Epidermal melanocyte (primary cell): ENCODE measurements around the gene DTNB.
A peak's percentile ranks its signal among the peaks of the same experiment; 100 is the strongest.

Source experiments
- DNase-seq: peaks from one replicate; pipeline ENCODE4 v3.0.0; 2011; ENCODE audit warnings: low spot score; ENCODE audit not compliant: insufficient read length

The DTNB gene

DNA sequence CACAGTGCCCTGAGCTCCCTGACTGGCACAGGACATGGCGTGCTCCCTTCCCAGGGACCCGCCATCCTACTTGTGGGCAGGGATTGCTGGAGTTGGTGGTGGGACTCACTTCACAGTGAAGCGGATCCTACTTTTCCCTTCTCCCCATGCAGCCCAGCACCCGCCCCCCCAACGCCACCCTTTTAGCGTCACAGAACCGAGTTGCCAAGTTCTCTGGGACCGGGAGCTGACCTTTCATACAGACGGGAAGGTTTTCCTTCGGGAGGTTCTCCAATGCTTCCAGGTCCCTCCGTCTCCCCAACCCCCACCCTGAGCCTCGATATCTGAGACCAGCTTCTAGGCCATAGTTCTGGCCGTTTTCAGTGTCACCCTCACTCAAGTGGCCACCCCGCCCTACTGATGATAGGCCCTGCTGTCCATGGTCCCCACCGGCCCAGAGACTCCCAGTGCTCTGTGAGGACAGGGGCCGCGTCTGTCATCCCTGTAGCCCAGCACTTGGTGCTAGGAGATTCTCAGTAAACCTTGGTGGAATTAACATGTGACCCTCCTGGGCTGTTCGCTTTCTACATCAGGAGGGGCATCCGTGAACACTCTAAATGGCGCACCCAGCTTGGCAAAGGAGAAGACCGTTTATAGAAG is 330.1 kb downstream of the DTNB start:
- DNase-seq, result no peak

DNA sequence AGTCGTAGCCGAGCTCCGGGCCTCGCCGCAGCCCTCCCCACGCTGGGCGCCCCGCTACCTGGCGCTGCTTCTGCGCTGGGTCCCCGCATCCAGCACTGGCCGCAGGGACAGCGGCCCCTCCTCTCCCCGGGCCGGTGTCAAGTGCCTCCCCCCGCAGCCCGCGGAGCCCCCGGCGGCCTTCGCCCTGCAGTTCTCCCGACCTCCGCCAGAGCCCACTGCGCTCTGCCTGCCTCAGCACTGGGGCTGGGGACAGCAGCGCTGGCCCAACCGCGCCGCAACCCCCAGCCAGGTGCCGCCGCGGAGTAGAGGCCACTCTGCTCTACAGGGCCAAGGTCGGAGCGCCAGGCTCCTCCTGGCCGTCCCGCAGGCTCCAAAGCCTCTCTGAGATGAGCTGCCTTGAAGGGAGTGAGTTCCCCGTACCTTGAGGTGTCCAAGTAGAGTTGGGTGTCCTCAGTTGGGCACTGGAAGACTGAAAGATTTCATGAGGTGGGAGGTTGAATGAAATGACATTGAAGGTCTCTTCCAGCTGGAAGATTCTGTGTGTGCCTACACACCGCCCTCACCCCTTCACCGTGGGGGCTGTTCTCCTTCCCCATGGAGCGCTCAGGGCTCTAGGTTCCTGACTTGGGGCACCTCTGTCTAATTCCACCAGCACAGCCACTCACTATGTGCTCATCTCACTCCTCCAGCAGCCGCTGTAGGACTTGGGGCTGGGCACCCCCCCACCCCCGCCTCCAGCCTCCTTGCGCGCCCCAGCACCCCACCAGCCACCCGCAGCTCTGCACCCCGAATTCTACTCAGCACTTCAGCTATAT is 330.8 kb downstream of the DTNB start:
- peak; percentile 86 for DNase-seq

DNA sequence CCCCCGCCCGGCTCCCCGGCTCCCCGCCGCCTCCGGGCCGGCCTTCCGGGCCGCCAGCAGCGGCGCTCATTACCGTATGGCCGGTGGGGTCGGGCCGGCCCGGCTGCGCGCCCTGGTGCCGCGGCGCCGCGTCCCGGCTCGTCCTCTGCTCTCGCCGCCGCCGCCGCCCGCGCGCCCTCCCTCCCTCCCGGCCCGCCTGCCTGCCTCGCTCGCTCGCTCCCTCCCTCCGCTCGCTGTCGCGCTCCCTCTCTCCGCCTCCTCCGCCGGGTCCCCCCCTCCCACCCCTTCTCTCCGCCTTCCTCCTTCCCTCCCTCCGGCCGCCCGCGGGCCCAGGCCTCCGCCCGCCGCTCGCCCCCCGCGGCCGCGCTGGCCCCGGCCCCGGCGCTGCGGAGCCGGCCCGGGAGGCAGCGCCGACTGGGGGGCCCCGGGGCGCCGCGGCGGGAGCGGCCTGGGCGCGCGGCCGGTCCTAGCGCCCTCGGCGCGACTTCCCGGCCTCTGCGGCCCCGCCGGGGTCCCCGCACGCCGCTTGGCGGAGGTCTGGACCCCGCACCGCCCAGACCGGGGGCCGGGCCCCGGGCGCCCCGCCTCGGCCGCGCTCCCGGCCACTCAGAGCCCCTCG is 331.5 kb downstream of the DTNB start, which contains the start of gene DNMT3A:
TSS of gene DNMT3A (minus strand) at position 173 of the 619 bp plus-strand sequence. CDS start 27,941 bp downstream, outside the sequence.
- peak; percentile 69 for DNase-seq

DNA sequence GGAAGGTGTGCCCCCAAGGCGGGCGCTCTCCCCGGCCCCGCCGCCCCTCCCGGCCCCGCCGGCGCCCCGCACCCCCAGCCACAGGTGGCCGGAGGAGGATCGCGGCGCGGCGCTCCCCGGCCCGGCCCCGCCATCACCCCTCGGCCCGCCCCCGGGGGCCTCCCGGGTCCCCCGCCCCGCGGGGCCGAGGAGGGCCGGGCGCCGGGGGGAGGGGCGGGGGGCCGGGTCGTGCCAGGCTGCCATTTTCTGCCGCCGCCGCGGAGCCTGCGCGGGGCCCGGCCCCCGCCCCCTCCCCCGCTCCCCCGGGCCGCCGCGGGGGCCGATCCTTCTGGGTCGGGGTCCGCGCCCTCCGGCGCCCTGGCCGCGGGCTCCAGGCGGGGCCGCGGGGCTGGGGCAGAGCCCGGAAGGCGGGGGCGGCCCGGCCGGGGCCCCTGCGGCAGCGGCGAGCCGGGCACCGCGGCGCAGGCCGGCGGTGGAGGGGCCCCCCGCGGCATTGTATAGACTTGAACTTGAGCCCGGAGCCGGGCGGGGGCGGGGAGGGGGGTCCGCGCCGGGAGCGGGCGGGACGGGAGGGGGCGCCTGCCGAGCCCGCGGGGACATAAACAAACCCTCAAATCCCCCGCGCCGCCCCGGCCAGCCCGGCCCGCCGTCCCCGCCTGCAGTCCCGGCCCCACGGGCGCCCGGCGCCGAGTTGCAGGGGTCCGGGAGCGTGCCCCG is 332.2 kb downstream of the DTNB start:
- no peak for DNase-seq

DNA sequence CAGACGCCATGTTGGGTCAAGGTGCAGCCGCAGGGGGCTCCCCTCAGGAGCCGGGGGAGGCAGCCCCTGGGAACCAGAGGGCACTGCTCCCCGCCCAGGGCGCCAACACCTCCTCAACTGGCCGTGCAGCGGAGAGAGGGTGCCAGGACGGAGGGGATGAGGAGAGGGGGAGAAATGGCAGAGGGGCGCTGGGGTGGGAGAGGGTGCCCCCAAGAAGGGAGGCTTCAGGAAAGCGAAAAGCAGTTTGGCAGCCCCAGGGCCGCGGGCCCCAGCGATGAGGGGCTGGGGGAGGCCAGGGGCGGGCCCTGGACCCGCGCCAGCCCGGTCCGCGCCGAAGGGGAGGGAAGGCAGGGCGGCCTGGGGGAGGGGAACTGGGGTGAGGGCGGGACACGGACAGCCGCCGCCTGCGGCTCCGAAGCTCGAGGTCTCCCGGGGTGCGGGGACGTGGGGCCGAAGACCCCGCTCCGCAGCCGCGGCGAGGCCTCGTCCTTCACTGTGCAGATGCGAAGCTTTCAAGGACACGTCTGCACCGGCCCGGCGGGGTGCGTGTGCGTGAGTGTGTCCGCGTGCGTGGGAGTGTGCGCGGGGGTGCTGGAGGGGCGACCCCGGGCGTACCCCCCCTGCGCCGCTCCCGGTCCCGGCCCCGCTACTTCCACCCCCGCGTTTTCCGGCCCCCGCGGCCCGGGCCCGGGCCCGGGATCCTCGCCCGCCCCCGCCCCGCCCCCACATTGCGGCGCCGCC is 333.0 kb downstream of the DTNB start:
- DNase-seq, result no peak

DNA sequence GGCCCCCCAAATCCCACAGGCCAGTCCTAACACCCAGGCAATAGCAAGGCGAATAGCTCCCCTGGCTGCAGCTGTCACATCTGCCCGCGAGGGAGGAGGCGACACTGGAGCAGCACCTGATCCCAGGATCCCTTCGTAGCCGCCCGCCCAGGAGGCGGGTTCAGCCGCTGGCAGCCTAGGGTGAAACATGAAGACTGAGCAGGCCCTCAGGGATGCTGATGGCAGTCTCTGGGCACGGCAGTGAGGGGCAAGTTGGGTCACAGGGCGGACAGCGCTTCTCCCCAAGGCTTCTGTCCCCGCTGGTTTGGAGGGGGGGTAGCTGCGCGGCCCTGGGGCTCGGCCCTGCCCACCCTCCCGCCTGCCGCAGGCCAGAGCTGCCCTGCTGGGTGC is 333.6 kb downstream of the DTNB start:
- no peak for DNase-seq

DNA sequence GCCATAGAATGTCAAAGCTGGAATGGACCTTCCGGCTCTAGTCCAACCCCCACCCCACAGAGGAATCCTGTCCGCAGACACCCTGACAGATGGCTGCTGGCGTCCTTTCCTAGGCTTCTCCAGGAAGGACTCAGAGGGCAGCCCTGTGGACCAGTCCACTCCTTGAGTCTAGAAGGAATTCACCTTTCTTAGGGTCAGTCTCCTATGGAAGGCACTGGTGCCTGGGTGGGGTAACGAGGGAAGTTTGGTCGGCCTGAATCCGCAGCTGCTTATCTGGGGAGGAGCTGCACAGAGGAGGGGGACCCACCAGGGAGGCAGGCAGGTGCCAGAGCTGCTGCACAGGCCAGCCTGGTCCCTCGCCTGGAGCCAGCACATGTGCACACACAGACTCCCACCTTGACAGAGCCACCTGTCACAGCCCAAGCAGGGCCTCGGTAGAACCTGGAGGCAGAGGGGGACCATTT is 334.1 kb downstream of the DTNB start:
- no peak for DNase-seq

DNA sequence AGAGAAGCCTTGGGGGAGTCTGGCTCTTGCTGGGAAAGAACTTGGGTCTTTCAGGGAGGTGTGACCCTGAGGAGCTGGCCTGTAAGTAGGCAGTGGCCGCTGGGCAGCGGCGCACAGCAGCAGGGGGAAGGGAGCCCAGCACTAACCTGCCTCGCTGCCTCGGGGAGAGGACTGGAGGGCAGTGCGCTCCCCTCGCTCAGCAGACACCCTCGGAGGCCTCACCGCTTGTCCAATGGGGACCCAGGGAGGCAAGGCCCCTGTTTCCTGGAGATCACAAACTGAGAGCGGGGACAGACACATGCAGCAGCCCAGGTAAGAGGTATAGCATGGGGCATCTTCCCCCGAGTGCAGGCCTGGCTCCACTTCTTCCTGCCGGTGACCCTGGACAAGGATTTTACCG is 335.0 kb downstream of the DTNB start:
- DNase-seq, result no peak

DNA sequence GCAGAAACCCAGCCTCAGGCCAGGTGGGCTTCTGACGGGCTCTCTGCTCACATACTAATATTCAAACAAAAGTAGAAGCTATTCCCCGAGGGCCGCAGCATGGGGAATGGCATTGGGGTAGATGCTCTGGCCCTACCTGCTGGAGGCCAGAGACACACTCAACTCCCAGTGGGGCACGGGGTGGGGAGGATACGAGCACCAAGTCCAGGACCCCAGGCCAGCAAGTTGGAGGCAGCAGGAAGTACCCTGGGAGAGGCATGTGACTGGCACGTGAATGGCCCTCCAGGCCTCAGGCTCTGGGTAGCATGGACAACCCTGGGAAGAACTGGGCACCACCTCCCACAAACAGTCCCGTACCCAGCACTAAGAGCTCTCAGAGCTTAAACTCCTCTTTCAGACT is 335.5 kb downstream of the DTNB start:
- DNase-seq, result no peak

DNA sequence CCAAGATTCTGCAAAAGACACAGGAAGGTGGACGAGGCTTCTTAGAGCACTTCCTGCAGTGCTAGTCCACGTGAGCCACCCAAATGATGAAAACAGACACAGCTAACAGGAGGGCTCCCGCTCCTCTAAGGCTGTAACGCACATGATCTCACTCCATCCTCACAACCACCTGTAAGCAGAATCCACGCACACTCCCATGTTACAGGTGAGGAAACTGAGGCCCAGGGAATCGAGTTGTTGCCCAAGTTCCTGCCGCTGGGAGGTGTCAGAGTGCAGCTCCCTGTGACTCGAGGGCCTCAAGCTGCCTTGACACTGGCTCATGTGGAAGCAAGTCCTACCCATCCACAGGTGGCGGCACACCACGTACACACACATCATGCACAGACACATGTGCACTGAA is 336.1 kb downstream of the DTNB start:
- DNase-seq, result no peak

DNA sequence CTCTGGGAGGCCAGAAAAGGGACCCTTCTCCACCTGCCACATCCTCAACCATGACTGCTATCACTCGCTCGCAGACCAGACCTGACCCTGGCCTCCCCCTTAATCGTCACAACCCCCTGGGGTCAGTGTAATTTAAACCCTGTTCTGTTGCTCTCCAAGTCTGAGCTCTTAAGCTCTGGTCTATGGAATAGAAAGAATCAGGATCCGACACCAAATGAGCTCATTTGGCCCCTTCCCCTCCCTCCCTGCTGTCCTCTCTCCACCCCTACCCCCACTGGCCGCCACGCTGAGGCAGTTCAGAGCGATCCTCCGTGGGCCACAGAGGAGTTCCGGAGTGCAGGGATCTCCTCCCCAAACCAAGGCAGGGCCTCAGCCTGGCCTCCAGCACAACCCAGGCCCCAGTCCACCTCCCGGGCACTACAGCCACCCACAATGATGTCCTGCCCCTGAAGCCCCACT is 337.0 kb downstream of the DTNB start:
- no peak for DNase-seq

DNA sequence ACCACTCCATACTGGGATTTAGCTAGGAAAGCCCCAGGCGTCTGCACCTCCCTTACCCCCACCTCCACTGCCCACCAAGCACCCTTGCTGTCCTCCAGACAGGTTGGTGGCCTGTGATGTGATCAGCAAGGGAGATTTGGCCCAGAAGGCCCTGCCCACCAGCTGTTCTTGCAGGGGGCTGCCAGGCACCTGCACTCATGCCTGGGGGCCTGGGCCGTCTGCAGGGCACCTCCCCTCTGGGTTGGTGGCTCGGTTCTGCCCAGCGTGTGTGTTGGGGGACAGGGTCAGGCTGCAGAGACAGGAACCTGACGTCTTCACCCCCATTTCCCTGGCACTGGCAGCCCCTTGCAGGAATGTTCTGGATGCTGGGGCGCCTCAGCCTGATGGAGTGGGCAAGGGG is 337.4 kb downstream of the DTNB start:
- no peak for DNase-seq

DNA sequence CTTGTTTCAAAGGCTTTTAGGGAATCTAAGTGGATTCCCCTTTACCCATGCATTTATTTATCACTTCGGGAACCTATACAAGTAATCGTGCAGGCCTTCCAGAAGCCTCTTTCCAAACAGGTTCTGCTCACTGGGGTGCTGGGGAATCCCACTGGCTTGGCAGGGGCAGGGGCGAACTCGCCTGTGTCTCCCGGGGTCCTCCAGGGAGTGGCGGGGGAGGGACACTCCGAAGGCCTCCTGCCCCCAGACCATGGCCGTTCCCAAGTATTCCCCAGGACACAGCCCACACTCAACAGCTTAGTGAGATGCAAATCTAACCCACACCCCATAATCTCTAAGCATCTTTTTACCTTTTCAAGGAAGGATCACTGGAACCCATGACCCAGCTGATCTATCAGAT is 338.2 kb downstream of the DTNB start:
- no peak for DNase-seq

DNA sequence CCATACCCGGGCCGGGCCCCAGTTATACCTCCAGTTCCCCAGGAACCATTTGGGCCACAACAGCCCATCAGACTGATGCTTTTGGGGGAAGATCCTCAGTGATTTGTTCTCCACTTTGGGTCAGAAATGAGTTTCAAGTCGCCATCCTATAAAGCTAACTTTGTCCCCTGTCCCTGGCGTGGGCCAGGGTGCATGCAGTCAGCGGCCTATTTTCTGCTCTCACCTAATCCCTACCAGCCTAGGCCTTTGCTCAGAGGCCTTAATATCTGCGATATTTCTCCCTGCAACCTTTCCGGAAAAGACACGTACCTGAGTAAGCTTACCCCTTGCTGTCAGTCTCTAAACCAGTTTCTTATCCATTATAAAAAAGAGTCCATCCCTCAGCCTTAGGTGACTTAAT is 338.9 kb downstream of the DTNB start:
- no peak for DNase-seq

DNA sequence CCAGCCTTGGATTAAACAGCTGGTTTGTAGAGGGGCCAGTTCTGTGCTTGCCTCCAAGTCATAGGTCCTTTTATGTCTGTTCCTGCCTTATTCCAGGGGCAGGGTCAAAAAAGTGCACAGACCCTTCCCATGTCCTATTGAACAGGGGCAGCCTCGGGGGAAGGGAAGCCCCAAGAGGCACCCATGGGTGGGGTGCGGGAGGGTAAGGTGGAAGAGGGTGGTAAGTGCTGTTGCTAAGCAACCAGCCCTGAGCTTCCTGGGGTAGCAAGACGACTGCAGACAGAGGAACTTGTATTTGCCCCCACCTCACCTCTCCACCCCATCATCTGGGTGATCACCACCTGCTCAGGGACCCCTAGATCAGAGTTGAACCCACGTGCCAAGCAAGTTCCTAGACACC is 339.4 kb downstream of the DTNB start:
- DNase-seq, result no peak

DNA sequence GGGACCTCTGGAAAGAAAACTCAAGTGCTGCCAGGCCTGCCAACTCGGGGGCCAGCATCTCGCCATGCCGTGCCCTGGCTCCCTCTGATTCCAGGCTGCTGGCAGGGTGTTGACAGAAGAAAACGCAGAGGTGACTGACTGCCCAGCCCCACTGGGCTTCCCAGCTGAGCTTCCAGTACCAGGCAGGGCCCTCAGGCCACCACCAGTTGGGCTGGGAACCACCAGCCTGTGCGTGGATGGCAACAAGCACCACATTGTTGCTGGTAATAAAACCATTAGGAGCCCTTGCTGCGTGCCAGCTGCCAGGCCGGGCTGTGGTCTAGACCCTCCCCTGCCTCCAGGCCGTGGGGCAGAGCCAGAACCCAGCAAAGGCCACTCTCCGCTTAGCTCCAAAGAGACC is 340.8 kb downstream of the DTNB start:
- peak; percentile 92 for DNase-seq

DNA sequence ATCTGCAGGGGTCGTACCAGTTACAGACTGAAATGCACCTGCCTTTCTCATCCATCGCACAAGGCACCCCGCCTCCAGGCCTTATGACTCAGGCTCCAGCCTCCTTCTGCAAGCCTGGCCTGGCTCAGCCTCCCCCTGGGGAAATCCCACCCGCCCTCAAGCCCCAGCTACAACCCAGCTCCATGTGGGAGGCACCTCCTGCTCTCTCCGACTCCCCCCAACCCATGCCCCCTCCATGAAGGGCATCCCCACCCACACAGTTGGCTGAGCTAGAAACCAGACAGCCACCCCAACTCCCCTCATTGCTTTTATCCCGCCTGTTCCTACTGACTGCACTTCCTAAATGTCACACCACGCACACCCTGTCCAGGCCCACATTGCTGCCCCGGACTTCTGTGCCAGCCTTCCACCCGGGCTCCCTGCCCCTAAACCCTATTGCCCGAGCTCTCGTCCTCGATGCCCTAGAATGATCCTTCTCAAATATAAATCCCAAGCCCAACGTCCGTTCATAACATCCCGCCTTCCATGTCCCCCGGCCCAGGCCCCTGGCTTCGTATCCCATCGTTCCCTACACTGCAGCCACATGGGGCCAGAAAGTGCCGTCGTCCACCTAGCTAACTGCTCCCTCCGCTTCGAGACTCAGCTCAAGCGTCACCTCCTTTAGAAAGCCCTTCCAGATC is 341.6 kb downstream of the DTNB start:
- no peak for DNase-seq

DNA sequence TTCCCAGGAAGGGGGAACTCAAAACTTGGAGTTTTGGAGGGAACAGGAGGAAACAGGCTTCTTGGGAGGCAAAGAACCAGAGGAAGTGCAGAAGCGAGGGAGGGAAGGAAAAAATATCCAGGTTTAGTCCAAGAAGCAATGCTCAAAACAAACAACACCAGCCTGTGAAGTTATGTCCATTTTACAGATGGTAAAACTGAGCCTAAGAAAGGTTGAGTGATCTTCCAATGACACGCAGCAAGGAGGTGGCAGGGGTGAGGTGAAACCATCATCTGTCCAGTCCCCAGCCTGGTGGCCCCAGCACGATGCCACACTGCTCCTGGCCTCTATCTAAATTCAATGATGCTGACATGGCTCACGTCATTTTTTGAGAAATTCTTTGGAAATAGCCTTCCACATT is 342.4 kb downstream of the DTNB start:
- no peak for DNase-seq

DNA sequence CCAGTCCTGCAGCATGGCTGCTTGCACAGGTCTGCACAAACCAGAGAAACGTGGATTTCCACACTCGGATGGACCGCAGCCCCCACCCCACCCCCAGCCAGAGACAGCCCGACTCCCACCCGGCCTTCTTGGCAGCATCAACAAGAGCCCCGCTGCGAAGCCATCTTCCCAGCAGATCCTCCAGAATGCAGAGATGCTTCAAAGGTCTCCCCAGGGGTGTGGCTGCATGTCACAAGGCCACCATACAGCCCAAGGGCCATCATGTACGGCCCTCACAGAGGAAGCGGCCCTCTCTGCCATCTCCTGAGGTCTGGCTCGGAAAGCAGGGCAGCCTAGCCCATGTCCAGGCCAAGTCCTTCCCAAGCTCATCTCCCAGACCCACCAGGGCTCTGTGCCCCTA is 343.1 kb downstream of the DTNB start:
- DNase-seq, result no peak
